MM.1S (cell line): Measurements from ENCODE around the gene CYB5D1.

Source experiments
- DNase-seq: peaks from one replicate; pipeline ENCODE4 v3.0.0-alpha.2; 2015
- H2AFZ ChIP-seq: fragments of 300-600 bp; sonication (generic); 2 replicates; pipeline ENCODE4 v1.6.0; 2016; ENCODE audit warnings: antibody characterized with exemption, low read length
- H3F3A ChIP-seq: fragments of 300-600 bp; sonication (generic); 2 replicates; pipeline ENCODE4 v1.6.1; 2016; ENCODE audit warnings: mild to moderate bottlenecking, antibody characterized with exemption, low read length, moderate library complexity, mixed read lengths; ENCODE audit not compliant: insufficient read depth
- H3K27ac ChIP-seq: fragments of 300-600 bp; sonication (generic); 2 replicates; pipeline ENCODE4 v1.5.1; 2016; ENCODE audit warnings: mild to moderate bottlenecking, low read length
- H3K27me3 ChIP-seq: fragments of 300-600 bp; sonication (generic); replicated peaks from 2 replicates; pipeline ENCODE4 v1.6.0; 2016; ENCODE audit warnings: low read length; ENCODE audit not compliant: insufficient read depth
- H3K36me3 ChIP-seq: fragments of 300-600 bp; sonication (generic); replicated peaks from 2 replicates; pipeline ENCODE4 v1.6.1; 2016; ENCODE audit warnings: mild to moderate bottlenecking, low read length, mixed read lengths; ENCODE audit not compliant: insufficient read depth
- H3K4me1 ChIP-seq: fragments of 300-600 bp; sonication (generic); 2 replicates; pipeline ENCODE4 v1.6.1; 2016; ENCODE audit warnings: low read length, mixed read lengths
- H3K4me2 ChIP-seq: fragments of 300-600 bp; sonication (generic); 2 replicates; pipeline ENCODE4 v1.6.0; 2016; ENCODE audit warnings: low read depth, low read length
- H3K4me3 ChIP-seq: fragments of 300-600 bp; sonication (generic); 2 replicates; pipeline ENCODE4 v1.5.1; 2016; ENCODE audit warnings: low read length, mixed read lengths
- H3K79me2 ChIP-seq: fragments of 300-600 bp; sonication (generic); 2 replicates; pipeline ENCODE4 v1.6.1; 2016; ENCODE audit warnings: mixed run types, low read length, mixed read lengths
- H3K9ac ChIP-seq: fragments of 300-600 bp; sonication (generic); 2 replicates; pipeline ENCODE4 v1.6.1; 2016; ENCODE audit warnings: low read length, mixed read lengths
- H3K9me2 ChIP-seq: fragments of 300-600 bp; sonication (generic); replicated peaks from 2 replicates; pipeline ENCODE4 v1.6.1; 2016; ENCODE audit warnings: mild to moderate bottlenecking, low read length, mixed read lengths; ENCODE audit not compliant: insufficient read depth
- H3K9me3 ChIP-seq: fragments of 300-600 bp; sonication (generic); replicated peaks from 2 replicates; pipeline ENCODE4 v1.6.1; 2016; ENCODE audit warnings: mild to moderate bottlenecking, low read length, mixed read lengths; ENCODE audit not compliant: insufficient read depth
- H4K20me1 ChIP-seq: fragments of 300-600 bp; sonication (generic); 2 replicates; pipeline ENCODE4 v1.6.1; 2016; ENCODE audit warnings: mild to moderate bottlenecking, low read length, moderate library complexity, mixed read lengths; ENCODE audit not compliant: insufficient read depth
- EZH2 ChIP-seq: fragments of 300-600 bp; sonication (generic); optimal IDR thresholded peaks from 2 replicates; pipeline ENCODE3; 2017; ENCODE audit warnings: low read depth, mild to moderate bottlenecking, antibody characterized with exemption, low read length, mixed read lengths
- EZH2phosphoT487 ChIP-seq: fragments of 300-600 bp; sonication (generic); IDR thresholded peaks from 2 replicates; pipeline ENCODE4 v1.6.1; 2018; ENCODE audit warnings: antibody characterized with exemption, low read length
- TF ChIP-seq, protein P1 (sequence below): fragments of 300-600 bp; sonication (generic); IDR thresholded peaks from 2 replicates; pipeline ENCODE4 v1.5.1; 2016; ENCODE audit warnings: antibody characterized with exemption, low read length, mixed read lengths

Gene CYB5D1

DNA sequence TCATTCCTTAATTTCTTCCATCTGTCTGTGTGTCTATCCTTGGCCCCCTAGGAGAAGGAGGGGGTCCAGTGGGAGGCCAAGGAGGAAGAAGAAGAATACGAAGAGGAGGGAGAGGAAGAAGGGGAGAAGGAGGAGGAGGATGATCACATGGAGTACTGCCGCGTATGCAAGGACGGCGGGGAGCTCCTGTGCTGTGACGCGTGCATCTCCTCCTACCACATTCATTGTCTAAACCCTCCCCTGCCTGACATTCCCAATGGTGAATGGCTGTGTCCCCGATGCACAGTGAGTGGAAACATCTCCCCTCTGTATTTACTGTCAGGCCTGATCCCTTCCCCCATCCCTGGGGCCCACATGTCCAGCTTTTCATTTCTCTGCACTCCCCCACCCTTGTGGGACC, 37.1 kb downstream of the CYB5D1 start:
- Histone ChIP-seq H3K4me3 (no peak overlapping the region), H3K36me3 (no peaks in the 10 kb centered on the region), H3K27ac (no peak overlapping the region), H3K79me2 (no peaks in the 10 kb centered on the region), H3K9me2 (no peaks in the 10 kb centered on the region), H4K20me1 (no peaks in the 10 kb centered on the region), H3K9ac (no peak overlapping the region), H3K9me3 (no peaks in the 10 kb centered on the region), H2AFZ (no peak overlapping the region), H3K4me2 (no peak overlapping the region), H3F3A (no peaks in the 10 kb centered on the region), H3K4me1 (no peaks in the 10 kb centered on the region), H3K27me3 (peaks cover 35% of the 10 kb centered on the region)
- no peak for DNase-seq
- TF ChIP-seq EZH2 (no peak), EZH2phosphoT487 (no peak)
- TF ChIP-seq, protein P1, sequence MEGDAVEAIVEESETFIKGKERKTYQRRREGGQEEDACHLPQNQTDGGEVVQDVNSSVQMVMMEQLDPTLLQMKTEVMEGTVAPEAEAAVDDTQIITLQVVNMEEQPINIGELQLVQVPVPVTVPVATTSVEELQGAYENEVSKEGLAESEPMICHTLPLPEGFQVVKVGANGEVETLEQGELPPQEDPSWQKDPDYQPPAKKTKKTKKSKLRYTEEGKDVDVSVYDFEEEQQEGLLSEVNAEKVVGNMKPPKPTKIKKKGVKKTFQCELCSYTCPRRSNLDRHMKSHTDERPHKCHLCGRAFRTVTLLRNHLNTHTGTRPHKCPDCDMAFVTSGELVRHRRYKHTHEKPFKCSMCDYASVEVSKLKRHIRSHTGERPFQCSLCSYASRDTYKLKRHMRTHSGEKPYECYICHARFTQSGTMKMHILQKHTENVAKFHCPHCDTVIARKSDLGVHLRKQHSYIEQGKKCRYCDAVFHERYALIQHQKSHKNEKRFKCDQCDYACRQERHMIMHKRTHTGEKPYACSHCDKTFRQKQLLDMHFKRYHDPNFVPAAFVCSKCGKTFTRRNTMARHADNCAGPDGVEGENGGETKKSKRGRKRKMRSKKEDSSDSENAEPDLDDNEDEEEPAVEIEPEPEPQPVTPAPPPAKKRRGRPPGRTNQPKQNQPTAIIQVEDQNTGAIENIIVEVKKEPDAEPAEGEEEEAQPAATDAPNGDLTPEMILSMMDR, result no peak

DNA sequence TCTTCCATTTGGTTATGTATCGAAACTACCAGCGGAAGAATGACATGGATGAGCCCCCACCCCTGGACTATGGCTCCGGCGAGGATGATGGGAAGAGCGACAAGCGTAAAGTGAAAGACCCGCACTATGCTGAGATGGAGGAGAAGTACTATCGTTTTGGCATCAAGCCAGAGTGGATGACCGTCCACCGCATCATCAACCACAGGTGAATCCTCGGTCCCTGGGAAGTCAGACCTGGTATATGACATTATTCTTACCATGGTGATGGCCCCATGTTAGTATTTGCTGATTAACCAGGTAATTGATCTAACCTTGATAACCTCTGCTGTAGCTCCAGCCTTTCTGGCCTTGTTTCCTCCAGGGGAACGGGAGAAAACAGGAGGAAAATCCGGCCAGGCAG, 39.3 kb downstream of the CYB5D1 start:
- Histone ChIP-seq H3F3A (no peaks in the 10 kb centered on the region), H4K20me1 (no peaks in the 10 kb centered on the region), H3K27me3 (peaks cover 26% of the 10 kb centered on the region), H3K9ac (no peak overlapping the region), H3K36me3 (no peaks in the 10 kb centered on the region), H3K4me1 (no peaks in the 10 kb centered on the region), H3K79me2 (no peaks in the 10 kb centered on the region), H3K4me3 (no peak overlapping the region), H3K4me2 (no peak overlapping the region), H3K9me3 (no peaks in the 10 kb centered on the region), H3K9me2 (no peaks in the 10 kb centered on the region), H3K27ac (no peak overlapping the region), H2AFZ (no peak overlapping the region)
- DNase-seq, result no peak
- TF ChIP-seq EZH2, result no peak

DNA sequence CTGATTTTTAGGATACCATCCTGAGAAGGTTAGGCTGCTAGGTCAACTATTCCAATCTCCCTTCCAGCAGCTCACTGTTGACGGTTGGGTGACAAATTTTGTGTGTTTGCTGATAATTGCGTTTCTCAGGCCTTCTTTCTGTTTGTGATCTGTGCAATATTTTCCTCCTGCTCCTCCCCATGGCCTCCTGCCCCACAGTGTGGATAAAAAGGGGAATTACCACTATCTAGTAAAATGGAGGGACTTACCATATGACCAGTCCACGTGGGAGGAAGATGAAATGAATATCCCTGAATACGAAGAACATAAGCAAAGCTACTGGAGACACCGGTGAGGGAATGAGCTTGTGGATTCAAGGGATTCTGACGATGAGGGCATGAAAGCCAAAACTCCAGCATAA, 40.0 kb downstream of the CYB5D1 start:
- Histone ChIP-seq H2AFZ (no peak overlapping the region), H3K79me2 (no peaks in the 10 kb centered on the region), H3F3A (no peaks in the 10 kb centered on the region), H3K4me1 (no peaks in the 10 kb centered on the region), H3K9me2 (no peaks in the 10 kb centered on the region), H3K9ac (no peak overlapping the region), H3K27me3 (peaks cover 27% of the 10 kb centered on the region), H3K4me3 (no peak overlapping the region), H3K9me3 (no peaks in the 10 kb centered on the region), H4K20me1 (no peaks in the 10 kb centered on the region), H3K36me3 (no peaks in the 10 kb centered on the region), H3K27ac (no peak overlapping the region), H3K4me2 (no peak overlapping the region)
- TF ChIP-seq, protein P1, result peak; percentile 25
- TF ChIP-seq EZH2, result no peak
- TF ChIP-seq EZH2phosphoT487, result no peak
- no peak for DNase-seq

DNA sequence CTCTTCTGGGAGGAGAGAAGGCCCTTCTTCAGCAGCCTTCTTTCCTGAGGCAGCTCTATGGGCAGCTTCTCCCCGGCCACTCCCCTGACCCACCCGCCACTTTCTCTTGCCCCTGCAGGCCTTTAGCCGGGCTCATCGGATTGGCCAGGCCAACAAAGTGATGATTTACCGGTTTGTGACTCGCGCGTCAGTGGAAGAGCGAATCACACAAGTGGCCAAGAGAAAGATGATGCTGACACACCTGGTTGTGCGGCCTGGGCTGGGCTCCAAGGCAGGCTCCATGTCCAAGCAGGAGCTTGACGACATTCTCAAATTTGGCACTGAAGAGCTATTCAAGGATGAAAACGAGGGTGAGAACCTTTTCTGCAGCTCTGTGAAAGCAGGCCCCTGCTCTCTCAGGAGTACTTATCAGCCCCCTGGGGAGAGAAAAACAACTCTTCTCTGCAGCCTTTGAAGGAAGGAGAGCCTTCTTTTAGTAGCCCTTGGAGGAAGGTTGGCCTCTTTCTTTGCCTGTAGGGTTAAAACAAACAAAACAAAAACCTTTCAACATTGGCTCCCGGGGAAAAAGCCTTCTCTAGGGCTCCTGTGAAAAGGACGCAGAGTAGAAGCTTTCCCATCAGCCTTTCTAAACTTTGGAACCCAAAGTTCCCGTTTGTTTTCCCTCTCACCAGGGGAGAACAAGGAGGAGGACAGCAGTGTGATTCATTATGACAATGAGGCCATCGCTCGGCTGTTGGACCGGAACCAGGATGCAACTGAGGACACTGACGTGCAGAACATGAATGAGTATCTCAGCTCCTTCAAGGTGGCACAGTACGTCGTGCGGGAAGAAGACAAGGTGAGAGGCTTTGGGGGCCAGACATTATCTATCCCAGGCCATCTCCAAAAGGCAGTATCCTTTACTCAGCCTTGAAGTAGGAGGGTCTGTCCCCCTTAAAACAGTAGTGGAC, 45.6 kb downstream of the CYB5D1 start:
- H3K27me3 ChIP-seq, result peaks cover 73% of the 10 kb centered on the region
- H4K20me1 ChIP-seq, result no peaks in the 10 kb centered on the region
- no peaks in the 10 kb centered on the region for H3K4me1 ChIP-seq
- TF ChIP-seq EZH2 (no peak), EZH2phosphoT487 (no peak)
- TF ChIP-seq, protein P1, result no peak
- no peak overlapping the region for H3K4me2 ChIP-seq
- no peak overlapping the region for H3K27ac ChIP-seq
- no peak for DNase-seq
- H3K9ac ChIP-seq, result no peak overlapping the region
- H3K36me3 ChIP-seq, result no peaks in the 10 kb centered on the region
- no peak overlapping the region for H3K4me3 ChIP-seq
- no peaks in the 10 kb centered on the region for H3F3A ChIP-seq
- no peaks in the 10 kb centered on the region for H3K79me2 ChIP-seq
- no peak overlapping the region for H2AFZ ChIP-seq
- no peaks in the 10 kb centered on the region for H3K9me3 ChIP-seq
- H3K9me2 ChIP-seq, result no peaks in the 10 kb centered on the region
